Left lung (tissue), 10 donors: ENCODE results near the gene OPCML. TPM values are rescaled to one million over a fixed set of nuclear protein-coding genes. Genes with fewer than 3 reads are reported as not detected.

Experiments used
- ATAC-seq: fragments of 200-7000 bp; cut with Tn5 transposase; one replicate; pipeline ENCODE4 v1.9.1; 2020; ENCODE audit warnings: moderate library complexity
- DNase-seq, 4 donors: peaks; one replicate each; pipeline ENCODE4 v3.0.0-alpha.2; 2013 to 2020
- H3K27ac ChIP-seq, 2 donors: fragments of 200-600 bp; sonication (generic) in 1 of 2; one replicate each; pipeline versions ENCODE4 v1.5.0 to v1.8.0; 2020 to 2021
- H3K27me3 ChIP-seq, 2 donors: fragments of 200-600 bp; sonication (generic) in 1 of 2; one replicate each; pipeline versions ENCODE4 v1.5.0 to v1.8.0; 2020 to 2021
- H3K36me3 ChIP-seq, 2 donors: fragments of 200-600 bp; sonication (generic) in 1 of 2; one replicate each; pipeline versions ENCODE4 v1.5.0 to v1.8.0; 2020 to 2021
- H3K4me1 ChIP-seq, 2 donors: fragments of 200-600 bp; one replicate each; pipeline ENCODE4 v1.8.0; 2021
- H3K4me3 ChIP-seq, 2 donors: fragments of 200-600 bp; sonication (generic) in 1 of 2; one replicate each; pipeline versions ENCODE4 v1.5.0 to v1.8.0; 2020 to 2021; ENCODE audit warnings: mild to moderate bottlenecking in 1 of 2
- H3K9me3 ChIP-seq, 2 donors: fragments of 200-600 bp; sonication (generic) in 1 of 2; one replicate each; pipeline versions ENCODE4 v1.5.0 to v1.8.0; 2020 to 2021
- intact Hi-C, 2 donors: fragments of 100-400 bp; cut with DNase I; formaldehyde crosslinking; loops; one replicate each; pipeline versions ENCODE4 v1.11.2 to v1.14.2; 2022
- polyA plus RNA-seq, 6 donors: library from polyadenylated mRNA; unstranded; fragments of 120-200 nt; gene quantifications; one replicate each; pipeline ENCODE4 v1.2.1, GENCODE V29; 2013; ENCODE audit not compliant: insufficient read length in 6 of 6
- total RNA-seq, 2 donors: library from RNA; stranded (reverse); fragmentation: NEBNext Ultra II Directional; extraction: Animal tissue kit (Norgen Biotek cat#: 25700); gene quantifications; one replicate each; pipeline ENCODE4 v1.2.1, GENCODE V29; 2021
- TF ChIP-seq, protein P1 (sequence below), 2 donors: fragments of 200-600 bp; sonication (generic) in 1 of 2; IDR thresholded peaks; one replicate each; pipeline versions ENCODE4 v1.5.0 to v1.8.0; 2021; ENCODE audit warnings: antibody characterized with exemption in 2 of 2
- donor health status: DM: no; HTN: yes; CAD: no.
- donor health status: DM: no; HTN: no; CAD: no.

Gene OPCML
- total and polyA plus RNA-seq, 8 donors = 0.98 to 5.3 (median 1.9) TPM; not detected in 2

DNA sequence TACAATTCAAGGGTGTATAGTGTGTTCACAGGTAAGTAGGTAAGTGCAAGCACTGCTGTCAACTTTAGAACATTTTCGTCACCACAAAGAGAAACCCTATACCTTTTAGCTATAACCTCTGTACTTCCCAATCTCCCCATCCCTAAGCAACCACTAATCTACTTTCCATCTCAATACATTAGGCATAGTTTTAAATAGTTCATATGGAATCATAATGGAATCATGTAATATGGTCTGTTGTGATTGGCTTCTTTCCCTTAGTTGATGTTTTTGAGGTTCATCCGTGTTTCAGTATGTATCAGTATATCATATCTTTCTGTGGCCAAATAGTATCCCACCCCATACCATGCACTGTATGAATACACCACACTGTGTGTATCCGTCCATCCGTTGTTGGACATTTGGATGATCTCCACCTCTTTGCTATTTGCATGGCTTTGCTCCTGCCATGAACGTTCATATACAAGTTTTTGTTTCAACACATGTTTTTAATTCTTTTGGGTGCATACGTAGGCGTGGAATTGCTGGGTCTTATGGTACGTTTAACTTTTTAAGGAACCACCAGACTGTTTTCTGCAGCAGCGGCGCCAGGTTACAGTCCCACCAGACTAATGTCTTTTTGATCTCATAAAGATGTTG, 27.7 kb upstream of the OPCML start:
- TF ChIP-seq, protein P1, sequence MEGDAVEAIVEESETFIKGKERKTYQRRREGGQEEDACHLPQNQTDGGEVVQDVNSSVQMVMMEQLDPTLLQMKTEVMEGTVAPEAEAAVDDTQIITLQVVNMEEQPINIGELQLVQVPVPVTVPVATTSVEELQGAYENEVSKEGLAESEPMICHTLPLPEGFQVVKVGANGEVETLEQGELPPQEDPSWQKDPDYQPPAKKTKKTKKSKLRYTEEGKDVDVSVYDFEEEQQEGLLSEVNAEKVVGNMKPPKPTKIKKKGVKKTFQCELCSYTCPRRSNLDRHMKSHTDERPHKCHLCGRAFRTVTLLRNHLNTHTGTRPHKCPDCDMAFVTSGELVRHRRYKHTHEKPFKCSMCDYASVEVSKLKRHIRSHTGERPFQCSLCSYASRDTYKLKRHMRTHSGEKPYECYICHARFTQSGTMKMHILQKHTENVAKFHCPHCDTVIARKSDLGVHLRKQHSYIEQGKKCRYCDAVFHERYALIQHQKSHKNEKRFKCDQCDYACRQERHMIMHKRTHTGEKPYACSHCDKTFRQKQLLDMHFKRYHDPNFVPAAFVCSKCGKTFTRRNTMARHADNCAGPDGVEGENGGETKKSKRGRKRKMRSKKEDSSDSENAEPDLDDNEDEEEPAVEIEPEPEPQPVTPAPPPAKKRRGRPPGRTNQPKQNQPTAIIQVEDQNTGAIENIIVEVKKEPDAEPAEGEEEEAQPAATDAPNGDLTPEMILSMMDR (IDR thresholded peaks at IDR 0.05) = no peak
- Histone ChIP-seq H3K36me3 (no peaks in the 10 kb centered on the region), H3K27me3 (peaks cover 0 to 8% of the 10 kb centered on the region in 2 donors), H3K4me3 (no peak overlapping the region), H3K27ac (no peak overlapping the region), H3K4me1 (no peaks in the 10 kb centered on the region), H3K9me3 (no peaks in the 10 kb centered on the region)
- no peak for ATAC-seq
- DNase-seq = no peak
- intact Hi-C loops = no loop called here

DNA sequence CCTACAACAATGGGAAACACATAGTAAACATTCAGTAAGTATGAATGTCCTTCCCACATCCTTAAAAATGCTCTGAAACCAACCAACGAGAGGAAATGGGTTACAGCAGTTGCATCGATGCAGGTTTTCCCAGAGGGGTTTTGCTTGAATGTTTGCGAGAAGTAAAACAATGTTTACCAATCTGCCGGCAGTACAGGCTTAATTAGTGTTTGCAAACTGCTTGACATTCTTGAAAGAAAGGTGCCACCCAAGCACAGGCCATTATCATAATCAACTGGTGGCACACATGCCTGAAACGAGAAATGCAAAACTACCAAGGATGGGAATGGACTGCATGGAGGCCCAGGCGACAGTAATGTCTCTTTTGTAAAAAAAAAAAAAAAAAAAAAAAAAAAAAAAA, 27.1 kb upstream of the OPCML start:
- no peak for DNase-seq
- H3K4me3 ChIP-seq = no peak overlapping the region
- H3K27ac ChIP-seq = no peak overlapping the region
- intact Hi-C loops = no loop called here
- no peaks in the 10 kb centered on the region for H3K36me3 ChIP-seq
- no peak for ATAC-seq
- peaks cover 0 to 8% of the 10 kb centered on the region in 2 donors for H3K27me3 ChIP-seq
- TF ChIP-seq, protein P1 (IDR thresholded peaks at IDR 0.05) = no peak
- no peaks in the 10 kb centered on the region for H3K4me1 ChIP-seq
- no peaks in the 10 kb centered on the region for H3K9me3 ChIP-seq

DNA sequence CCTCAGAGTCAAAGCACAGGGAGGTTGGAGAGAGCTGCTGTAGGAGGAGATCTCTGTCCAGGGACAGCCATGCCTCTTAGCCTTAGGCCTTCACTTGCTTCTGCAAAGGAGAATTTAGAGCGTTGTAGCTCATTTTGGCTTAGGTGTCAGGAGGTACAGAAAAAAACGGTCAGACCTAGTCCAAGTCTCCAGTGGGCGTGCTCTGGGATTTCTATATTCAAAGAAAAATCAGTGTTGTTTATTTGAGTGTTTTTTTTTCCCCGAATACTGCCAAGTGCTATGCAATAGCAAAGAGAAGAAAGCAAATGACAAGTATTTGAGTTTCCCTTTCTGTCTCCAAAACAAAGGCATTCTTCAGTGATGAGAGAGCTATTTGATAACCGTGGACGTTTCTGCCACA, 22.7 kb upstream of the OPCML start:
- no peak overlapping the region for H3K4me3 ChIP-seq
- intact Hi-C loops = no loop called here
- no peaks in the 10 kb centered on the region for H3K4me1 ChIP-seq
- no peaks in the 10 kb centered on the region for H3K9me3 ChIP-seq
- DNase-seq (no peak), ATAC-seq (no peak)
- no peak overlapping the region for H3K27ac ChIP-seq
- H3K36me3 ChIP-seq = no peaks in the 10 kb centered on the region
- TF ChIP-seq, protein P1 (IDR thresholded peaks at IDR 0.05) = no peak
- no peaks in the 10 kb centered on the region for H3K27me3 ChIP-seq

DNA sequence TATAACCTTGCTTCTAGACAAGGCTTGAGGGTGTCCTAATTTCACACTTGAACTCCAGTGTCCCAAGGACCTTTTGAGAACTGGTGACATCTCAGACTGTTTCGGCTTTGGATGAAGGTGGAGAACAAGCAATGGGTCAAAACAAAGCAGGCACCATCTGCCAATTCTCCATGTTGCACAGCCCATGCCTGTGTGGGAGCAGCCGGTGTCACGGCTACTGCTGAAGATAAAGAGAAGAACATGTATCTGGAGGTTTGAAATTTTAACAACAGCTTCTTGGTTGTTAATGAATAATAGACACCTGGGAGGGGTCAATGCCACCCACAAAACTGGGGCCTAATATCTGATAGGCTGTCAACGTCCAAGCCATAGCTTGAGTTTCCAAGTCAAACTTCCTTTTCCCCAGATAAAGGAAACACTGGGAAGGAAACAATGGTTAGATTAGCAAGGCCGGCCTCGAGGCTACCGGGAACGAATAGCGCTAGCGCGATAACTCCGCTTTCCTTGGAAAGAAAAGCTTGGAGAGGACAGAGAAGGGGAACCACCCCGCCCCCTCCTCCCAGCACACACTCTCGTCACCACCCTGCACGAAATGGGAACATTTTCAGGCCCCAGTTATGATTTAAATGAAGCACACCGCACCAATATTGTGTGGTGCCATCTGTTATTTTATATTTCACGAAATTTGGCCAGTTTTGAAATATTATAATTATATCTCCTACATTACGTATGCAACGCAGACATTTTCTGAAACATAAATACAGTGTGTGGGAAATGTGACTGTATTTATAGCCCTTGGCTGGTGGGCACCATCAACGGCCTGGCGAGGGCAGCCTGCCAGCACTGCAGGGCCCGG, 21.8 kb upstream of the OPCML start:
- no peak overlapping the region for H3K27ac ChIP-seq
- TF ChIP-seq, protein P1 (IDR thresholded peaks at IDR 0.05) = no peak
- DNase-seq = no peak
- intact Hi-C loops = no loop called here
- no peaks in the 10 kb centered on the region for H3K9me3 ChIP-seq
- H3K4me1 ChIP-seq = no peaks in the 10 kb centered on the region
- ATAC-seq = no peak
- no peaks in the 10 kb centered on the region for H3K36me3 ChIP-seq
- H3K4me3 ChIP-seq = no peak overlapping the region
- H3K27me3 ChIP-seq = no peaks in the 10 kb centered on the region

DNA sequence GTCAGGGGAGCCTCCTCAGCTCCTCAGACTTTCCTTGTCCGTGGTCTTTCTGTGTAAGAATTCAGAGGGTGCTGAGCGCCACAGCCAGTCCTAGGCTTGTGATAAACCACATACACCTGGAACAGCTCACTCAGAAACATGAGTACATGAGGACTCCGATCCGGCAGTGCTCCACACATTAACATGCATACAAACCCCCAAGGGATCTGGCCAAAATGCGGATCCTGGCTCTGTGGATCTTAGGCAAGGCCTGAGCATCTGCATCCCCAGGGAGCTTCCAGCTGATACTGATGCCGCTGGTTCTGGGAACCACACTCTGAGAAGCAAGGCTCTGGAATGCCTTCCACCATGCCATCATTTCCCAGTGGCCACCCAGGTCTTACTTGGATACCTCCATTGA, 20.6 kb upstream of the OPCML start:
- intact Hi-C loops = no loop called here
- Histone ChIP-seq H3K4me3 (no peak overlapping the region), H3K27ac (no peak overlapping the region), H3K27me3 (no peaks in the 10 kb centered on the region), H3K36me3 (no peaks in the 10 kb centered on the region), H3K4me1 (no peaks in the 10 kb centered on the region), H3K9me3 (no peaks in the 10 kb centered on the region)
- TF ChIP-seq, protein P1 (IDR thresholded peaks at IDR 0.05) = no peak
- ATAC-seq (no peak), DNase-seq (no peak)
